K562 (cell line): ENCODE data around the gene APOBEC3C. TPM values are rescaled to one million over a fixed set of nuclear protein-coding genes. Genes with fewer than 3 reads are reported as not detected.
A peak's percentile ranks its signal among the peaks of the same experiment; 100 is the strongest.

Experiments
- E2F4 ChIP-seq: sonication (generic); formaldehyde crosslinking; IDR thresholded peaks from 2 replicates; pipeline ENCODE4 v1.8.0; 2022; ENCODE audit warnings: mild to moderate bottlenecking, low read depth, missing genetic modification reagents
- ETS1 ChIP-seq: conservative IDR thresholded peaks from 2 replicates; pipeline ENCODE4 v1.6.1; 2011; ENCODE audit warnings: low read depth, mild to moderate bottlenecking, low read length; ENCODE audit not compliant: control insufficient read depth
- GMEB1 ChIP-seq: fragments of 250-450 bp; sonication (Bioruptor Pico); IDR thresholded peaks from 2 replicates; pipeline ENCODE4 v1.4.0; 2020; ENCODE audit warnings: mild to moderate bottlenecking
- GTF2B ChIP-seq: IDR thresholded peaks from 2 replicates; pipeline ENCODE4 v1.6.1; 2011; ENCODE audit not compliant: insufficient read length; ENCODE audit errors: extremely low read depth
- LEF1 ChIP-seq: fragments of 450-650 bp; IDR thresholded peaks from 2 replicates; pipeline ENCODE4 v1.6.1; 2016; ENCODE audit warnings: mild to moderate bottlenecking
- MAFG ChIP-seq: fragments of 450-650 bp; conservative IDR thresholded peaks from 2 replicates; pipeline ENCODE4 v1.6.1; 2016; ENCODE audit warnings: missing genetic modification characterization, missing compliant biosample characterization
- PKNOX1 ChIP-seq: fragments of 450-650 bp; IDR thresholded peaks from 2 replicates; pipeline ENCODE4 v1.6.1; 2016
- PPARD ChIP-seq: fragments of 250-450 bp; sonication (Bioruptor Pico); IDR thresholded peaks from 2 replicates; pipeline ENCODE4 v1.8.0; 2022; ENCODE audit warnings: inconsistent platforms, mild to moderate bottlenecking, moderate library complexity
- RBM39 ChIP-seq: fragments of 200-400 bp; formaldehyde crosslinking; optimal IDR thresholded peaks from 2 replicates; pipeline ENCODE3; 2018; ENCODE audit warnings: low read depth, low read length
- SMC3 ChIP-seq: conservative IDR thresholded peaks from 2 replicates; pipeline ENCODE4 v1.6.1; 2011; ENCODE audit warnings: low read depth, low read length, improper control_type of control experiment; ENCODE audit not compliant: insufficient read depth
- ZBTB11 ChIP-seq, 3 experiments: fragments of 200-800 bp in 1 of 3; fragments of 250-450 bp in 1 of 3; fragments of 450-650 bp in 1 of 3; sonication (Bioruptor Pico) in 1 of 3; sonication (Bioruptor generic) in 1 of 3; formaldehyde crosslinking in 1 of 3; IDR thresholded peaks; 2 replicates each; pipeline versions ENCODE4 v1.6.1 to v1.8.0; 2016 to 2022; ENCODE audit warnings: mild to moderate bottlenecking in 2 of 3, missing genetic modification characterization in 2 of 3, missing compliant biosample characterization in 1 of 3, moderate library complexity in 1 of 3
- ZNF124 ChIP-seq: sonication (generic); formaldehyde crosslinking; IDR thresholded peaks from 2 replicates; pipeline ENCODE4 v1.8.1; 2022; ENCODE audit warnings: missing genetic modification reagents
- ZNF263 ChIP-seq: sonication (generic); formaldehyde crosslinking; IDR thresholded peaks from 2 replicates; pipeline ENCODE4 v1.8.0; 2022; ENCODE audit warnings: mild to moderate bottlenecking, missing genetic modification reagents, borderline replicate concordance
- ZNF3 ChIP-seq: fragments of 250-450 bp; sonication (Bioruptor Pico); IDR thresholded peaks from 2 replicates; pipeline ENCODE4 v1.5.0; 2021; ENCODE audit warnings: mild to moderate bottlenecking, moderate library complexity
- ZNF586 ChIP-seq: fragments of 450-650 bp; formaldehyde crosslinking; conservative IDR thresholded peaks from 2 replicates; pipeline ENCODE4 v1.4.0; 2020; ENCODE audit warnings: mild to moderate bottlenecking, moderate library complexity
- ZNF589 ChIP-seq: fragments of 200-800 bp; sonication (Bioruptor generic); IDR thresholded peaks from 2 replicates; pipeline ENCODE4 v1.6.1; 2016; ENCODE audit warnings: low read depth, missing genetic modification characterization, missing compliant biosample characterization
- polyA plus RNA-seq, 8 experiments: library from polyadenylated mRNA; depleted of rRNA in 4 of 8; stranded (reverse) in 5 of 8; unstranded in 3 of 8; fragments of >200 nt; fragmentation: Nextera tagmentation in 2 of 8; fragmentation: Illumina TruSeq in 1 of 8; extraction: Ambion mirVana in 2 of 8; extraction: Trizol in 1 of 8; gene quantifications; 2 replicates each; pipeline versions ENCODE4 v1.2.1 to v1.2.3, GENCODE V29; 2011 to 2014; ENCODE audit warnings: inconsistent platforms in 1 of 8, missing spikeins in 1 of 8
- total RNA-seq, 7 experiments: library from RNA; depleted of rRNA in 6 of 7; stranded (reverse); fragments of >200 nt in 6 of 7; fragmentation: Illumina TruSeq in 2 of 7; extraction: Trizol in 2 of 7; gene quantifications; 2 replicates each; pipeline versions ENCODE4 v1.2.1 to v1.2.3, GENCODE V29; 2011 to 2021; ENCODE audit warnings: low replicate concordance in 1 of 7

Gene APOBEC3C
- total and polyA plus RNA-seq, 9 of the 15 experiments (the other 6 are each of a cell fraction or from before 2014, with no cell fraction given): 12.4 to 285 (median 55.5) TPM

GRCh38 chr22:39012533-39013511, 1.2 kb upstream of the APOBEC3C start (continued):
- TF ChIP-seq SMC3 (peak; percentile 56), ZNF263 (CRISPR knock-in tag) (no peak), PPARD (CRISPR knock-in tag) (no peak), ZNF589 (CRISPR knock-in tag) (no peak), RBM39 (no peak), ZNF124 (CRISPR knock-in tag) (no peak), LEF1 (peak; percentile 61), GMEB1 (CRISPR knock-in tag) (no peak), ZBTB11 (CRISPR knock-in tag; IDR thresholded peaks at IDR 0.05) (no peak; a peak in 1 of 6 replicates), PKNOX1 (peak; percentile 66), GTF2B (no peak), ZNF586 (CRISPR knock-in tag) (no peak), E2F4 (no peak), ETS1 (no peak), MAFG (tag) (0 out of 2 replicates have a peak, but pooled peaks have one; percentile 14), ZNF3 (CRISPR knock-in tag) (no peak)
